GM19035 (cell line): ENCODE measurements around the gene CDCA3.

Experiments used
- ATAC-seq: cut with Tn5 transposase; IDR thresholded peaks from one replicate; pipeline ENCODE4 v1.9.1; 2021; ENCODE audit not compliant: unreplicated experiment

CDCA3 gene

DNA sequence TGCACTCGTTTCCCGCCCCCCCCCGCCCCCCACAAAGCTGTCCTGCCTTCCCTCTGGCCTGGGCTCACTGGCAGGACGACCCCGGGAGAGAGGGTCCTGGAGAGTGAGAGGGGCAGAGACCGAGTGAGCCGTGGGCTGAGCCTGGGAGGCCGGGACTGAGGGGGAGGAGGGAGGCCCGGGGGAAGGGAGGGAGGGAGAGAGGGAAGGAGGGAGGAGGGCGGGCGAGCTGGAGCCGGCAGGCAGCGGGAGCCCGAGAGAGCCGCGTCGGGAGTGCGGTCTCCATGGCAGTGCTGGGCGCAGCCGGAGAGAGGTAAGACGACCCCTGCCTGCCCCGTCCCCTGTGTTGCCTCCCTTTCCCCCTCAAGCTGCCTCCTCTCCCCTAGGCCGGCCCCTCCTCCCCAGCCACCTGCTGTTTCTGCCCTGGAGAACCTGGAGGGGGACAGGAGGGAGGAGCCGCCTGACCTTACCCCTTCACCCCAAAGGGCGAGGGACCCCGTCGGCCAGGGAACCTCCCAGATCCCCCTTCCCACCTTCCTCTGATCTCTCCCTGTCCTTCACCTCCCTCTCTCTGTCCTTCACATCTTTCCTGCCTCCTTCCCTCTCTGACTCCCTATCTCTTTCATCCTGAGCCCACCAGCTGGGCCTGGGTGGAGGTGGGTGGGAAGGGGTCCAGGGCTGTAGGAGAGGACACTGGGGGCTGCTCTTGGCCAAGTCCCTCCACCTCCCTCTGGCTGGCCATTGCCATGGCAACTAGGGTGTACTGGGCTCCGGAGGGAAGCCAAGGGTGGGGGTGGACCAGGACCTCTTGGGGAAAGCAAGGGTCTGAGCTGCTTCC lies 29.3 kb downstream of the CDCA3 start, which contains the start of gene GPR162:
Gene GPR162 (plus strand): TSS at position 231 of the 835 bp plus-strand sequence. CDS start 2,078 bp downstream, outside the sequence.
- no peak for ATAC-seq

DNA sequence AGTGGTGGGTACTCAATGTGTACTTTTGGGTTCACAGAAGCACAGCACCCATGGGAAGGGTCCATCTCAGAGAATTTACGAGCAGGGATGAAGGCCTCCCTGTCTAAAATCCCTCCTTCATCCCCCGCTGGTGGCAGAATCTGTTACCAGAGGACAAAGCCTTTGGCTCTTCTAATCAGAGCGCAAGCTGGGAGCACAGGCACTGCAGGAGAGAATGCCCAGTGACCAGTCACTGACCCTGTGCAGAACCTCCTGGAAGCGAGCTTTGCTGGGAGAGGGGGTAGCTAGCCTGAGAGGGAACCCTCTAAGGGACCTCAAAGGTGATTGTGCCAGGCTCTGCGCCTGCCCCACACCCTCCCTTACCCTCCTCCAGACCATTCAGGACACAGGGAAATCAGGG lies 30.9 kb downstream of the CDCA3 start:
- no peak for ATAC-seq

DNA sequence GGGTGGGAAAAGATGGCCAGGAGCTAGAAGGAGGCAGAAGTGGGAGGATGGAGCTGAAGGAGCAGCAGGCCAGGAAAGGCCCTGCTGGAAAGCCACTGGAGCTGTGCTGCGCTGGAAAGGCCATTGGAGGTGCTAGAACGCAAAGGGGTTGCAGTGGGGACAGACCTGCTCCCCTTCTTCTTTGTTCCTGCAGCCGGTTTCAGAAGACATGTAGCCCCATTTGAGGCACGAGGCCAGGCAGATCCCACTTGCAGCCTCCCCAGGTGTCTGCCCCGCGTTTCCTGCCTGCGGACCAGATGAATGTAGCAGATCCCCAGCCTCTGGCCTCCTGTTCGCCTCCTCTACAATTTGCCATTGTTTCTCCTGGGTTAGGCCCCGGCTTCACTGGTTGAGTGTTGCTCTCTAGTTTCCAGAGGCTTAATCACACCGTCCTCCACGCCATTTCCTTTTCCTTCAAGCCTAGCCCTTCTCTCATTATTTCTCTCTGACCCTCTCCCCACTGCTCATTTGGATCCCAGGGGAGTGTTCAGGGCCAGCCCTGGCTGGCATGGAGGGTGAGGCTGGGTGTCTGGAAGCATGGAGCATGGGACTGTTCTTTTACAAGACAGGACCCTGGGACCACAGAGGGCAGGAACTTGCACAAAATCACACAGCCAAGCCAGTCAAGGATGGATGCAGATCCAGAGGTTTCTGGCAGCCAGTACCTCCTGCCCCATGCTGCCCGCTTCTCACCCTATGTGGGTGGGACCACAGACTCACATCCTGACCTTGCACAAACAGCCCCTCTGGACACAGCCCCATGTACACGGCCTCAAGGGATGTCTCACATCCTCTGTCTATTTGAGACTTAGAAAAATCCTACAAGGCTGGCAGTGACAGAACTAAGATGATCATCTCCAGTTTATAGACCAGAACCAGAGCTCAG lies 31.7 kb downstream of the CDCA3 start:
- ATAC-seq, result no peak

DNA sequence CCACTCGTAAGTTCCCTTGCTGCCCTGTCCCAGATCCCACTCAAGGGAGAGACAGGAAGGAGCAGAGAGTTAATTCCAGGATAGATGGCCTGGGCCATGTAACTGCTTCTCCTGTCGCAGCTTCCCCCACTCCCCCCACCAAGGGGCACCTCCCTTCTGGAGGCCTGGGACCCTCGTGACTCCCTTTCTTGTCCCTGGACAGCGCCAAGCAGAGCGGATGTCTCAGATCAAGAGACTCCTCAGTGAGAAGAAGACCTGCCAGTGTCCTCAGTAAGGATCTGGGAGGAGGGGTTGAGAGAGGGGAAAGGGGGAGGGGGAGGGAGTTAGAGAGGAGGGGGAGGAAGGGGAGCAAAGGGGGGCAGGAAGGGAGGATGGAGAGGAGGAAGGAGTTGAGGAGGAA lies 32.4 kb downstream of the CDCA3 start:
- no peak for ATAC-seq

GRCh38 chr12:6818222-6818621 lies 32.9 kb downstream of the CDCA3 start:
- ATAC-seq, result no peak

DNA sequence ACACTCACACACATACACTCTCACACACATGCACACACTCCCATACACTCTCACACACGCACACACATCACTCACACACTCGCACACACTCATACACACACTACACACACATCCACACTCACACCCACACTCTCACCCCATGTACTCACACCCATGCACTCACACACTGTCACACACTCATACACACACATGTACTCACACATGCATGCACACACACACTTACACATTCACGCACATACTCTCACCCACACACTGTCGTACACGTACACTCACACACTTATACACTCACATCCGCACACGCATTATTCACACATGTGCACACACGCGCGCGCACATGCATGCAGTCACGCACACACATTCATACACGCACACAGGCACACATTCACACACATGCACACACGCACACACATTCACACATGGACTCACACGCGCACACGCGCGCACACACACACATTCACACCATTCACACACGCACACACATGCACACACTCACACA lies 33.4 kb downstream of the CDCA3 start:
- ATAC-seq, result no peak

DNA sequence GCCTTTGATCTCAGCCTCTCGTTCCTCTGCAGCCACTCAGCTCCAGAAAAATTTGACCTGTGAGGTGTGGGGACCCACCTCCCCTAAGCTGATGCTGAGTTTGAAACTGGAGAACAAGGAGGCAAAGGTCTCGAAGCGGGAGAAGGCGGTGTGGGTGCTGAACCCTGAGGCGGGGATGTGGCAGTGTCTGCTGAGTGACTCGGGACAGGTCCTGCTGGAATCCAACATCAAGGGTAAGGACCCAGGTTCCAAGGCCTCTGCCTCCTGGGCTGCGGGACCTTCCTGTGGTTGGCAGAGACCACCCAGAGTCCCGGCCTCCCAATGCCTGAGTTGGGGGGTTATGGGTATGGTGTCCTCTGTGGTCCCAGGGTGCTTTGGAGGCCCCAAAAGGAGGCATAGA lies 34.0 kb downstream of the CDCA3 start:
- ATAC-seq, result no peak

DNA sequence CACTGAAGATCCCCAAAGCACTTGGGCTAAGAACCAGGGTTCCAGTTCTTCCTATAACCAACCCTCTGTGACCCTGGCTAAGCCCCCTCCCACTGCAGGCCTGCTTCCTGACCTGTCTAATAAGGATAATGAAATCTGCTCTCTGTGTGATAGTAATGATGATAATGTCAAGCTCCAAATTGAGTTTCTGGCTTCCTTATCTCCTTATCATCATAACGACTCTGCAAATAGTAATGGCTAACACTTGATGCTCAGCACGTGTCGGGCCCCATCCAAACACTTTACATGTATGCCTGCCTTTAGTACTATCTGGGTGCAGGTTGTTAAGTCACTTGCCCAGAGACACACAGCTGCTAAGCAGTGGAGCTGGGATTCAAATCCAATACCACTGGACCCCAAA lies 34.5 kb downstream of the CDCA3 start:
- no peak for ATAC-seq

DNA sequence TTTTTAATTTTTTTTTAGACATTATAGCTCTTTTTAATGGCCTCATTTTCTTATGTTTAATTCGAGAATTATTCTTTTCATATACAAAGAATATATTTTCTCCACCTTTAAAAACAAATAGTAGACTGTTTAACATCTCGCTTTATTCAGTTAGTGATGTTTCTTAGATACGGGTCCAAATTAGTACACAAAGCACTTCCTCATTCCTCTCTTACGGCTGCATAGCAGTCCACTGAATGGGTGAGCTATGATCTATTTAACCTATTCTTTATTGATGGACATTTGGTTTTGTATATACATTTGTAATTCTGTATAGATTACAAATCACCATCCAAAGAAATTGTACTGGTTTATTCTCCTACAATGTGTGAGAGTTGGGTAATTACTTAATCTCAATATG lies 37.7 kb downstream of the CDCA3 start:
- ATAC-seq, result no peak

DNA sequence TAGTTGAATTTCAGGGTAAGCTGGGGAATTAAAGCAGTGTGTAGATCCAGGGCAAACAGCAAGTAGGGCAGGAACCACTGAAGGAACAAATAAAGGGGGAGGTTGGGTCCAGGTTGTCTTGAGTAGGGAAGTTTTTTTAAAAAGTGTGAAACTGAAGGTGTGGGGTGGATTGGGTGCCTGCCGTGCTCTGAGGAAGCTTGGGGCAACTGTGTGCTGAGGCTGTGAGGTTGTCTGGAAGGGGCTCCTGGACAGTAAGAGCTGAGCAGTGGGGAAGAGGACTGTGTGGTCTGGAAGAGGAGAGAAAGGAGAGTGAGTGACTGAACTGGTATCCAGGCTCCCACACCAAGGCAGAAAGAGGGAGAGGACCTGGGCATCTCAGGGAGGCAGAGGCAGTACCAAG lies 40.3 kb downstream of the CDCA3 start:
- ATAC-seq, result no peak

- ATAC-seq, result no peak
Measured at GRCh38 chr12:6809056-6809455, 42.0 kb downstream of the CDCA3 start.

- no peak for ATAC-seq
Measured at GRCh38 chr12:6807170-6807569, 43.9 kb downstream of the CDCA3 start.

DNA sequence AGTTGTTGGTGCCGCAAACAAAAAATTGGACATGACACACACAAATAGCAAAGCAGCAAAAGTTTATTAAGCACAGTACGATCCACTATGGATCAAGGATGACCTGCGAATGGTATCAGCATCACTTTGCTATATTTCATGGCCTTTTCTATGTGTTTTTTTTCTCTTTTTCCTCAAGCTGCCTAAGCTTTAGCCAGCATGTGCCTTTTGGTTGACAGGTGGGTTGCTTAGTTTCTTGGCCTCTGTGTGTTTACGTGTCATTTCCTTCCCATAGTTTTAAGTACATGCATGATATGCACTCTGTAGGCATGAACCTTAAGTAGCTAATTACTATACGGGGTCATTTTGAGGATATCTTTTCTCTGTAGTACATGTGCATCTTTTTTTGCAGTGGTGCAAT lies 51.9 kb downstream of the CDCA3 start:
- ATAC-seq, result no peak
